Nucleus accumbens (tissue), 56 donors: Measurements from ENCODE around the gene GPR12.
"Not testable (repeated sequence)": the region's sequence is repeated elsewhere in the genome, so short reads cannot be mapped to it uniquely, and the experiment has no call there.

Experiments used
- DNase-seq, 56 donors: peaks; one replicate each; lab custom pipeline; 2025; lab: John Stamatoyannopoulos, UW

The GPR12 gene

DNA sequence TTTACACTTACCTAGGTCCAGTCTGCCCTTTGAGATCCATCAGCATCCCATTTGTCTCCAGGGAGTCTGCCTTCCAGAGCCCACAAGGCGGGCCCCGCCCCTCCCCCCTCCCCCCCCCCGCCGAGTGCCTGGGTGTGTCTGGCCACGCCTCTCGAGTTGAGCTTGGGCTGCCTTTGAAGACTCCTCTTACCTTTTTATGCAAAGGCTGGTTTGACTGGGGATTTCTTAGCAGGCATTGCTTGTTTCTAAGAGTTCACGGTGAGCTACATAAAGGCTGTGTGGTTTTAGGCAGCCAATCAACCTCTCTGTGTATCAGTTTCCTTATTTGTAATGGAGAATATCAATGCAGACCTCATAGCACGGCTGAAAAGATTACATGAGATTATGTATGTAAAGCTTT is 11.3 kb downstream of the GPR12 start:
- DNase-seq, result no peak

GRCh38 chr13:26747706-26748105 is 12.9 kb downstream of the GPR12 start:
- no peak for DNase-seq

DNA sequence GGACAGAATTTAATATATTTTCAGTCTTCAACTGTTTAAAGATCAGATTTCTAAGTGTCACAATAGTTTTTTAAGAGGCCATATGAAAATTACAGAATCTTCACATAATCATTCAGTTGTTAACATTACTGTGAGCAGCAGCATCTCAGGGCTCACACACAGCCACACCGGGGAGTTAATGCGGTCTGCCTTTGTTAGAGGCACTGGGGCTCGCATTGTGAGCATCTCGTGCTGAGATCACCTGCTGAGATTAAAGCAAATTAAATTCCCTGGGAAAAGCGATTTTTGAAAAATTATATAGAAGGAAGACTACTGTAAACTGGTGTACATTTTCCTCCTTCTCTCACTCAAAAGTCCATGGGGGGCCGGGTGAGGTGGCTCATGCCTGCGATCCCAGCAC is 16.6 kb downstream of the GPR12 start:
- no peak for DNase-seq

- no peak for DNase-seq
These were observed 17.8 kb downstream of the GPR12 start for GRCh38 chr13:26742691-26743358.

DNA sequence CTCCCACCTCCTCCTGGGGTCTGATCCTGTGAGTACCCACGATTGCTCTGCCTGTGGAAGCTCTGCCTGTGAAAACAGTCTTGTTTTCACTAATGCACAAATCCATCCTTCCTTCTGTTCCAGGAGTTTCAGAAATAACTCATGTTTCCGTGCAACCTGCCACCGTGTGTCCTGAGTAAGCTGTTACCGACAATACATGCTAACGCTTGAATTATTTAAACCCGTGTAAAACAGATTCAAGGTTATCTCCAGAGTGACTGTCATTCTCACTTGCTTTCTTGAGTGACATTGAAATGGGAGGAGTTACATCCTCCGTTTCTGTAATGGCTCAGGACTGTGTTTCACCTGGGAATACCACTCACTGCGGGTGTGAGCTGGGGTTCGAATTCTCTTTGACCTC is 24.9 kb downstream of the GPR12 start:
- no peak for DNase-seq

GRCh38 chr13:26727633-26728032 is 33.0 kb downstream of the GPR12 start:
- no peak for DNase-seq

DNA sequence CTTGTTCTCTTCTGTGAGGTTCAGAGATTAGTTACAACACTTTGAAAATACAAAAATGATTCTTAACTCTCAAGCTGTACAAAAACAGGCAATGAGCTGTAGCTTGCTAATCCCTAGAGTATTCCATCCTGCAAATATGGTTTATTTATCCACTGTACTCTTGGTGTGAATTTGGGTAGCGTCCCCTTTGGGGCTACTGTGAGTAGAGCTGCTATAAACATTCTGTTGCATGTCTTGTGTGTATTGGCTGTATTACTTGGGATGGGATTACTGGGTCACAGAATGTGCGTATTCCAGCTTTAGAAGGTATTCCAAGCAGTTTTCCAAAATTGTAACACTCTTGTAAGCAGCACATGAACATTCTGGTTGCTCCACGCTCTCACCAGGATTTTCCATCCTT is 33.5 kb downstream of the GPR12 start:
- DNase-seq, result no peak

DNA sequence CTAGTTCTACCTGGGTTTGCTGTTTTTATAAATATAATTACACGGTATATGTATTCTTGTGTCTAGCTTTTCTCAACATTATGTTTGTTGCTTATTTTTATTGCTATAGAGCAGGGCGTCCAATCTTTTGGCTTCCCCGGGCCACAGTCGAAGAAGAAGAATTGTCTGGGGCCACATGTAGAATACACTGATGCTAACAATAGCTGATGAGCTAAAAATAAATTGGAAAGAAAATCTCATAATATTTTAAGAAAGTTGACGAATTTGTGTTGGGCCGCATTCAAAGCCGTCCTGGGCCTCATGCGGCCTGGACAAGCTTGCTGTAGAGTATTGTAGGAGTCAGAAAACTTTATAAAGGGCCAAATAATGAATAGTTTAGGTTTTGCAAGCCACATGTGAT is 33.9 kb downstream of the GPR12 start:
- DNase-seq, result no peak

- not testable (repeated sequence) for DNase-seq
These were observed 37.0 kb downstream of the GPR12 start for GRCh38 chr13:26723620-26724019.

DNA sequence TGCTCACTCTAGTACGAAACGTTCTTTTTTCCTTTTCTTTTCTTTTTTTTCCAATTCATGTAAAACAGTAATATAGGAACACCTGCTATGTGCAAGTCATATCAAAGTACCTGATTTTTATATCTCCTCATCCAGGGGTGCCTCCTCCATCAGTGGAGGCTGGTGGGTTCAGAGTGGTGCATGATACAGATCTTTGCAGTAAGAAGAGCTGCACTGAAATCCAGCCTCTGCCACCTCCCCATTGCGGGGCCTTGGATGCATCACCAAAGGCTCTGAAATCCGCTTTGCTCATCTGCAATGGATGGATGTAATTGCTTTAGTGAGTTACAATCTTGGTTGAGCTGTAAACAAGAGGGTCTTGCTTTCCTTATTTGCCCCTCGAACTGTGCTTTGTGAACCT is 38.3 kb downstream of the GPR12 start:
- peak in 28 of 56 donors; percentile 7 to 78 (median 32) for DNase-seq

DNA sequence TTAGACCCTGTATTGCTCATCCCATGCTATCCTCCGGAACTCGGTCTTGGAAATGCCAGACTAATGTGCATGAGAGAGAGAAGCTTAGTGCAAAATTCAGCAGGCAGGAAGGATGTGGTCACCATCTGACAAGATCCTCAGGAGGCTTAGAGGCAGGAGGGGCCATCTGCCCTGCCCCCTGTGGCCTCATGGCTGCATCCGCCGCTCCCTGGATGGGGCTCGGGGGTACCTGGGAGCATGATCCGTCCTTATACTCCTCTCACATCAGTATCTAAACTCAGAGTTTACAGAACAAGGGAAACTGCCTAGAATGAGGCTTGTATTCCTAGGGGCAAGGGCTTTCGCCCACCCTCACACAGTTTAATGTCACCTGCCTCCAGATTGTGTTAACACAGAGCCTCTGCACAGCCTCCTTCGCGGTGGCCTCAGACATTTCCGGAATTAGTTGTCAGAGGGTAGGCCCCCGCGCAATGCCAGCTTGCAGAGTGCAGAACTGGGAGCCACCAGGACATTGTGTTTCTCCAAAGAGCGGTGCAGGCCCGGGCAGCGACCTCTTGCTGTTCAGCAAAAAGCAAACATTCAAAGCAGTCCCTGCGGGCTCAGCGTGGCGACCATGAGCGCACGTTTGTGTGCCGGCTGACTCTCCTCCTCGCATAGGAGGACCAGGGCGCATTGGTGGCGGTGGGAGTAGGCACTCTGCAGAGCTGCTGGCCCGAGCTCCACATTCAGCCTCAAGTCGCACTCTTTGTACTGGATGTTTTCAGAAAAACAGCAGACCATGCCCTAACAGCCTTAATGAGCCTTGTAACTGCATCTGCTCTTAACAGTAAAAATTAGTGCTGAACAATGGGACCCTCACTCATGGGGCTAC is 39.1 kb downstream of the GPR12 start:
- DNase-seq, result peak in 11 of 56 donors; percentile 2 to 45 (median 17)

DNA sequence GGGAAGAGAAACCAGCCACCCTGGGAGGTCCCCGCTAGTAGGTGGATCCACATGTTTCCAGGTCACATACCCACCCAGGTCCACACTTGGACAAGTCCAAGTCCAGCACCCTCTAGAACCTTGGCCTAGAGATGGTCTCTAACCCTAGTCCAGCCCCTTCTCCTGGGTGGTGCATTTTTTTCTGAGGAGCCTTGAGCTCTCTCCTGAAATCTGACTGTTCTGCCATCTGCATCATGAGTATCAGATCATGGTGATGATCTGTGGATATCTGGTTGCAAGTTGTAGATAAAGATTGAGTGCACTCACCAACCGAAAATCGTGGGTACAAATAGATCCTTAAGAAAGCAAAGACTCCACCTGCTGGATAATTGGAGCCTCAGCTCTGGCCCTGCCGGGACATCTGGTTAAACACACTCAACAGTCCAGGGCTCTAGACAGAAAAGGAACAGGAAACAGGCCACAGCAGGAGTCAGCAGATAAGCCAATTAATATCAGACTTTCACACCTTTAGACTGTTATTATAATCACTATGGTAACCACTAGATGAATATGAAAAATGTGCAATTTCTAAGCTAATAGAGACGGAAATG is 41.1 kb downstream of the GPR12 start:
- no peak for DNase-seq

GRCh38 chr13:26718872-26719271 is 41.7 kb downstream of the GPR12 start:
- DNase-seq, result no peak

DNA sequence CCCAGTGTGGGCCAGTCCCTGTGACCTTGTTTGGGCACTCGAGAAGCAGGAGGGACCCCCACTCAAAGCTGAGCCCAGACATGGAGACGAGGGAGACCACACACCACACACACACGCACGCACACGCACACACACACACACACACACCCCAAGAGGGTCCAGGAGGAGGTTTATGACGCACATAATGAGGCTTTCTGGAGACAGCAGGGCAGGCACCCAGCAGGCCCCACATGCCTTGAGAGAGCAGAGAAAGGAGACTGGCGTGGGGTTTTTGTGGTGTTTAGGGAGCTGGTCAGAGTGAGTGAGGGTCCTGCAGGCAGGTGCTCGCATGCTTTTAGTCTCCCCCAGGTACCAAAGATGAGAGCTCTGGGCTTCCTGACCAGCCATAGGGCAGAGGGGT is 42.4 kb downstream of the GPR12 start:
- no peak for DNase-seq

DNA sequence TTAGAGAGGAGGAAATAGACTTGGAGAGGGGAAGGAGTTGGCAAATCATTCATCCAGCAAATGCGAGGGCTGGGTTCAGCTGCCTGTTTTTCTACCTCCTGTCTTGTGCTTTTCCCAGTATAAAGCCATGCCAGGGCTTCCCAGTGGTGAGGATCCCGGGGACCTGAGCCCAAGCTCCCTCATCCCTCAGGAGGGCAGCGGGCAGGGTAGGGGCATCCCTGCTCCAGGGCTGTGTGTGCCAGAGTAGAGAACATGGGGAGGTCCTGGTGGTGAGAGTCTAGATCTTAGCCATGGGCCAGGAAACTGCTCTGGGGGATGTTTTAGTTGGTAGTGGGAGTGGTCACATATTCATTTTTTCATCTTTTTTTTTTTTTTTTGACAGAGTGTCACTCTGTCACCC is 43.6 kb downstream of the GPR12 start:
- DNase-seq, result no peak

- no peak for DNase-seq
These were observed 47.2 kb downstream of the GPR12 start for GRCh38 chr13:26713341-26713740.

- no peak for DNase-seq
These were observed 49.4 kb downstream of the GPR12 start for GRCh38 chr13:26711211-26711610.

GRCh38 chr13:26710166-26710565 is 50.4 kb downstream of the GPR12 start:
- no peak for DNase-seq

- DNase-seq, result no peak
These were observed 51.1 kb downstream of the GPR12 start for GRCh38 chr13:26709461-26709860.

- DNase-seq, result no peak
These were observed 52.6 kb downstream of the GPR12 start for GRCh38 chr13:26708007-26708297.

DNA sequence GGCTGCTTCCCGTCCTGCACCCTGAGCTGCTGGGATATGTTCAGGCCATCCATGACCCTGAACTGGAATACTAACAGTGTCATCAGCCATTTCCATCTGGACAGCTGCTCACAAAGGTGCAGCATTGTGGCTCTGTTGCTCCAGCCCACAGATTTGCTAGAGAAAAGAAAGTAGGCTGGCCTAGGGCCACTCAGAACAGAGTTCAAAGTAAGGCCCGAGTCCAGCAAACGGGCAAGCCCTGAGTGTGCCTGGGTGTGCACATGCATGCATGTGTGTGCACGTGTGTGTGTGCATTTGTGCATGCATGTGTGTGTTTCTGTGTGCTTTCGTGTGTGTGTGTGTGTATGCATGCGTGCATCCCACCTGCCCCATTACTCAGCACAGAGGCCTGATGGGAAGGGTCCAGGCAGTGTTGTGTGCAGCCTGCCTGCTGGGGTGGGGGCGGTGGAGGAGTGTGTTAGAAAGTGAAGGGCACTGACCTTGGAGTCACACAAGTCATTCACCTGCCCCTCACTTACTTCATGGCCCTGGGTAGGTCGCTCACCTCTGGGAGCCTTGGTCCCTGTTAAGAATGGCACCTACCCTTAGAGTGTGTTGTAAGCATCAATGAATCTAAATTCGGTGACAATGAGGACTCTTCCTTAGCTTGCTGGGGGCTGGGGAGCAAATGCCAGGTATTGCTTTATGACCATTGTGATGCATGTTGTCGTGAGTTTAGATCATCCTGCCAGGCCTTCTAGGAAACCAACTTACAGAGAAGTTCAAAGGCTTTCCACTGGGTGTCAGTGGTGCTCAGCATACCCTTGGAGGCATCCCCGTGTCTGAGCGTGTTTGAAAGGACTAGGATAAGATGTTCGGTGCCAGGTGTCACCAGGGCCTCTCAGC is 53.2 kb downstream of the GPR12 start:
- DNase-seq, result peak in 37 of 56 donors; percentile 9 to 75 (median 32)
